Transverse colon (tissue), 4 donors: ENCODE results near the gene RHBDL2. TPM values are rescaled to one million over a fixed set of nuclear protein-coding genes. Genes with fewer than 3 reads are reported as not detected.

Experiments used
- DNase-seq: peaks from one replicate; pipeline ENCODE4 v3.0.0-alpha.2; 2019
- H3K27ac ChIP-seq, 4 donors: fragments of 200-600 bp; sonication (generic); 2 replicates each; pipeline ENCODE4 v1.5.1; 2016 to 2018; ENCODE audit warnings: inconsistent platforms in 4 of 4
- H3K27me3 ChIP-seq: fragments of 200-600 bp; sonication (generic); 2 replicates; pipeline ENCODE4 v1.5.1; 2017; ENCODE audit warnings: inconsistent platforms
- H3K36me3 ChIP-seq, 4 donors: fragments of 200-600 bp; sonication (generic); 2 replicates each; pipeline ENCODE4 v1.5.1; 2017 to 2019; ENCODE audit warnings: inconsistent platforms in 4 of 4
- H3K4me1 ChIP-seq, 4 donors: fragments of 200-600 bp; sonication (generic); 2 replicates each; pipeline ENCODE4 v1.5.1; 2017 to 2020; ENCODE audit warnings: inconsistent platforms in 4 of 4
- H3K4me3 ChIP-seq, 4 donors: fragments of 200-600 bp; sonication (generic); 1 replicate in 1 of 4; 2 replicates in 3 of 4; pipeline versions ENCODE4 v1.5.1 to v1.6.1; 2017 to 2019; ENCODE audit warnings: inconsistent platforms in 4 of 4
- H3K9me3 ChIP-seq, 2 donors: fragments of 200-600 bp; sonication (generic); 2 replicates each; pipeline ENCODE4 v1.5.1; 2017 to 2019; ENCODE audit warnings: inconsistent platforms in 2 of 2
- CTCF ChIP-seq, 5 experiments: fragments of 200-600 bp in 3 of 5; fragments of 450-650 bp in 2 of 5; sonication (generic) in 3 of 5; IDR thresholded peaks; 1 replicate in 2 of 5; 2 replicates in 3 of 5; pipeline ENCODE4 v1.5.1; 2016 to 2017; ENCODE audit warnings: antibody characterized with exemption in 5 of 5, inconsistent platforms in 3 of 5, mild to moderate bottlenecking in 2 of 5, moderate library complexity in 1 of 5
- EP300 ChIP-seq: sonication (generic); formaldehyde crosslinking; IDR thresholded peaks from one replicate; pipeline ENCODE4 v1.6.1; 2017; ENCODE audit warnings: antibody characterized with exemption, low read depth
- POLR2A ChIP-seq: fragments of 450-650 bp; IDR thresholded peaks from one replicate; pipeline ENCODE4 v1.6.1; 2016; ENCODE audit warnings: antibody characterized with exemption, mild to moderate bottlenecking, moderate library complexity
- POLR2AphosphoS5 ChIP-seq, 3 donors: sonication (generic); formaldehyde crosslinking; IDR thresholded peaks; one replicate each; pipeline ENCODE4 v1.6.1; 2016; ENCODE audit warnings: antibody characterized with exemption in 3 of 3
- WGBS, 2 donors: methylation state at CpG; one replicate each; pipeline ENCODE4 v1.1.5; 2018; ENCODE audit warnings: low coverage in 1 of 2; 5-methylcytosine and 5-hydroxymethylcytosine counted together
- in situ Hi-C, 4 donors: fragments of 200-750 bp; cut with MboI; loops; one replicate each; pipeline versions ENCODE4 v1.15.0 to v1.15.1; 2017; ENCODE audit warnings: low sequenced_read_pairs in 3 of 4, low pct_ligation_motif_present in 1 of 4, low pct_unique_long_range_greater_than_20kb in 1 of 4
- intact Hi-C: fragments of 100-400 bp; cut with DNase I; formaldehyde crosslinking; loops from one replicate; pipeline ENCODE4 v1.15.1; 2023; ENCODE audit warnings: low total_unique reads
- total RNA-seq, 4 donors: library from RNA; depleted of rRNA; stranded (reverse); fragments of >200 nt; gene quantifications; one replicate each; pipeline ENCODE4 v1.1.0, GENCODE V29; 2016

RHBDL2 gene
- total RNA-seq, 4 donors from 2014 or later, result 3.7 to 22.5 (median 17.6) TPM

DNA sequence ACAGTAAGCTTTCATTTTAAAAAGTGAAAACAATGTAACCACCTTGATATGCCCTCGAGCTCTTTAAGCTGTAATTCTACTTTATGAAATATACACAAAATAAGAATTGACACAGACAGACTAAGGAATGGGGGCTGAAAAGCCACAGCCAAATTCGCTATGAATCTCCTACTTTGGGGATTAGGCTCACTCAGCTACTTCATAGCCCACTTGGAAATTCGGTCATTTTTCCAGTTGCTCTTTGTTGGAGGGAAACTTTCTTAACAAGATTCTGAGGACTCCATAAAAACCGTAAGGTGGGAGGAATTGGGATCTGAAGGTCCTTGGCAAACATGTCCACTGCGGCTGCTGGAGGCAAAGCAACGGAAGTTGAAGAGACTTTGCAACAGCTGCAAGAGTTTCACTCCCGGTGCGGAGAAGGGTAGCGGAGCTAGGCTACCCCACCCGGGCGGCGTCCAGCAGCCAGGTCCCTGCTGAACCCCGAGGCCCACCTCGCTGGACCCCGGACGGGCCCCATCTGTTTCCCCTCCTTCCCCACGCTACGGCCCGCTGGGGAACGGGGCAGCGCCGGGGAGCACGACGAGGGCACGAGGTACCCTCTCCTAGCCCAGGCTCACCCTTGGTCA, 69.1 kb downstream of the RHBDL2 start:
- no peak for TF ChIP-seq CTCF (IDR thresholded peaks at IDR 0.05)
- no peak for TF ChIP-seq POLR2A
- TF ChIP-seq EP300, result no peak
- no peak for TF ChIP-seq POLR2AphosphoS5 (IDR thresholded peaks at IDR 0.05)
- intact Hi-C loops, result no loop called here
- H3K4me1 ChIP-seq, result peaks cover 4 to 22% (median 18%) of the 10 kb centered on the region in 4 donors
- DNase-seq, result peak; percentile 36
- in situ Hi-C loops, result loop anchor here in 1 of 4 donors (10.0 kb wide), 1 partner anchor 212 kb away; no protein-coding TSS in a partner anchor
- H3K27ac ChIP-seq, result peak overlapping the region; percentile 83 to 88 (median 84)
- H3K4me3 ChIP-seq, result peak overlapping the region; percentile 52 to 97 (median 81)
- H3K36me3 ChIP-seq, result no peaks in the 10 kb centered on the region
- H3K27me3 ChIP-seq, result no peaks in the 10 kb centered on the region
- H3K9me3 ChIP-seq, result no peaks in the 10 kb centered on the region
- 4 to 17% methylated on average over 3 to 16 of the region's 25 CpGs for WGBS, 2 donors

DNA sequence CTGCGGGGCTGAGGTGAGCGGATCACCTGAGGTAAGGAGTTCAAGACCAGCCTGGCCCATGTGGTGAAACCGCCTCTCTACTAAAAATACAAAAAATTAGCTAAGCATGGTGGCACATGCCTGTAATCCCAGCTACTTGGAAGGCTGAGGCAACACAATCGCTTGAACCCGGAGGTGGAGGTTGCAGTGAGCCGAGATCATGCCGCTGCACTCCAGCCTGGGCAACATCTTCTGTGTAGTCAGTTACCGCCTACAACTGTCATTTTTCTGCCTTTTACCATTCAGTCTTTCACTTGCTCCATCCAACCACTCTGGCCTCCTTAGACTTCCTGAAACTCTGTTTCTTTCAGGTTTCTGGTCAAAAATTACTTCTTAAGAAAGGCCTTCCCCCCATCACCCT, 70.6 kb downstream of the RHBDL2 start:
- intact Hi-C loops (no loop called here), in situ Hi-C loops (loop anchor here in 1 of 4 donors (10.0 kb wide), 1 partner anchor 214 kb away; no protein-coding TSS in a partner anchor)

DNA sequence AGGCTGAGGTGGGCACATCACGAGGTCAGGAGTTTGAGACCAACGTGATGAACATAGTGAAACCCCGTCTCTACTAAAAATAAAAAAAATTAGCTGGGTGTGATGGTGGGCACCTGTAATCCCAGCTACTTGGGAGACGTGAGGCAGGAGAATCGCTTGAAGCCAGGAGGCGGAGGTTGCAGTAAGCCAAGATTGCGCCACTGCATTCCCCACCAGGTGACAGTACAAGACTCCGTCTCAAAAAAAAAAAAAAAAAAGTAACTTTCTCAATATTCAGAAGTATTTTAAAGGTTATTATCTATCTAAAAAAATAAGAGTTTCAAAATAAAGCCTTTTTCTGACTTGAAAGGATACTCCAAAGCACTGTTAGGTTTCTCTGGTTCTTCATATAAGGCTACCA, 74.4 kb downstream of the RHBDL2 start:
- Histone ChIP-seq H3K9me3 (no peaks in the 10 kb centered on the region), H3K4me1 (peaks cover 4 to 11% (median 5%) of the 10 kb centered on the region in 4 donors), H3K27ac (no peak overlapping the region), H3K27me3 (no peaks in the 10 kb centered on the region), H3K36me3 (no peaks in the 10 kb centered on the region), H3K4me3 (no peak overlapping the region)
- 90 to 98% methylated on average over 7 to 8 of the region's 8 CpGs for WGBS, 2 donors
- TF ChIP-seq EP300 (no peak), POLR2A (no peak), POLR2AphosphoS5 (IDR thresholded peaks at IDR 0.05) (no peak), CTCF (IDR thresholded peaks at IDR 0.05) (no peak)
- in situ Hi-C loops, result no loop called here
- DNase-seq, result no peak
- intact Hi-C loops, result no loop called here

More for the DNA sequence above, 70.6 kb downstream of the RHBDL2 start:
- H3K9me3 ChIP-seq, result no peaks in the 10 kb centered on the region
- TF ChIP-seq EP300 (no peak), CTCF (IDR thresholded peaks at IDR 0.05) (no peak), POLR2A (no peak), POLR2AphosphoS5 (IDR thresholded peaks at IDR 0.05) (no peak)
- no peak for DNase-seq
- H3K4me3 ChIP-seq, result no peak overlapping the region
- no peaks in the 10 kb centered on the region for H3K36me3 ChIP-seq
- H3K27me3 ChIP-seq, result no peaks in the 10 kb centered on the region
- H3K27ac ChIP-seq, result no peak overlapping the region
- H3K4me1 ChIP-seq, result peaks cover 4 to 22% (median 18%) of the 10 kb centered on the region in 4 donors
- WGBS, 2 donors, result 91 to 100% methylated on average over 1 to 8 of the region's 8 CpGs

- Histone ChIP-seq H3K4me1 (peaks cover 0 to 20% (median 11%) of the 10 kb centered on the region in 4 donors), H3K27me3 (no peaks in the 10 kb centered on the region), H3K4me3 (no peak overlapping the region), H3K9me3 (no peaks in the 10 kb centered on the region), H3K36me3 (no peaks in the 10 kb centered on the region), H3K27ac (no peak overlapping the region)
- DNase-seq, result no peak
- WGBS, 2 donors, result 78 to 81% methylated on average over 4 of the region's 4 CpGs
- TF ChIP-seq POLR2AphosphoS5 (IDR thresholded peaks at IDR 0.05), result no peak
- no peak for TF ChIP-seq POLR2A
- intact Hi-C loops (no loop called here), in situ Hi-C loops (no loop called here)
Measured at GRCh38 chr1:38865112-38865715, 76.4 kb downstream of the RHBDL2 start.
